Measurements from ENCODE around the gene ITGA11. TPM values are rescaled to one million over a fixed set of nuclear protein-coding genes. Genes with fewer than 3 reads are reported as not detected.

The ITGA11 gene
- total RNA-seq, 1 donor from 2014 or later: 0.28 TPM

GRCh38 chr15:68318931-68319909 lies 112.7 kb downstream of the ITGA11 start:
- no peaks in the 10 kb centered on the region for H3K9me3 Mint-ChIP-seq (ENCODE audit: unreplicated experiment)
- no peak overlapping the region for H3K27ac Mint-ChIP-seq (ENCODE audit: unreplicated experiment)
- TF ChIP-seq, protein P1, sequence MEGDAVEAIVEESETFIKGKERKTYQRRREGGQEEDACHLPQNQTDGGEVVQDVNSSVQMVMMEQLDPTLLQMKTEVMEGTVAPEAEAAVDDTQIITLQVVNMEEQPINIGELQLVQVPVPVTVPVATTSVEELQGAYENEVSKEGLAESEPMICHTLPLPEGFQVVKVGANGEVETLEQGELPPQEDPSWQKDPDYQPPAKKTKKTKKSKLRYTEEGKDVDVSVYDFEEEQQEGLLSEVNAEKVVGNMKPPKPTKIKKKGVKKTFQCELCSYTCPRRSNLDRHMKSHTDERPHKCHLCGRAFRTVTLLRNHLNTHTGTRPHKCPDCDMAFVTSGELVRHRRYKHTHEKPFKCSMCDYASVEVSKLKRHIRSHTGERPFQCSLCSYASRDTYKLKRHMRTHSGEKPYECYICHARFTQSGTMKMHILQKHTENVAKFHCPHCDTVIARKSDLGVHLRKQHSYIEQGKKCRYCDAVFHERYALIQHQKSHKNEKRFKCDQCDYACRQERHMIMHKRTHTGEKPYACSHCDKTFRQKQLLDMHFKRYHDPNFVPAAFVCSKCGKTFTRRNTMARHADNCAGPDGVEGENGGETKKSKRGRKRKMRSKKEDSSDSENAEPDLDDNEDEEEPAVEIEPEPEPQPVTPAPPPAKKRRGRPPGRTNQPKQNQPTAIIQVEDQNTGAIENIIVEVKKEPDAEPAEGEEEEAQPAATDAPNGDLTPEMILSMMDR (IDR thresholded peaks at IDR 0.05; ENCODE audit: unreplicated experiment): no peak
- no peak overlapping the region for H3K4me3 Mint-ChIP-seq (ENCODE audit: unreplicated experiment)
- no peak for DNase-seq (ENCODE audit: low spot score)
- H3K36me3 Mint-ChIP-seq (ENCODE audit: low read depth, unreplicated experiment): peaks cover 3% of the 10 kb centered on the region
- peaks cover 7% of the 10 kb centered on the region for H3K4me1 Mint-ChIP-seq (ENCODE audit: unreplicated experiment)
- peaks cover 4% of the 10 kb centered on the region for H3K27me3 Mint-ChIP-seq (ENCODE audit: unreplicated experiment)

DNA sequence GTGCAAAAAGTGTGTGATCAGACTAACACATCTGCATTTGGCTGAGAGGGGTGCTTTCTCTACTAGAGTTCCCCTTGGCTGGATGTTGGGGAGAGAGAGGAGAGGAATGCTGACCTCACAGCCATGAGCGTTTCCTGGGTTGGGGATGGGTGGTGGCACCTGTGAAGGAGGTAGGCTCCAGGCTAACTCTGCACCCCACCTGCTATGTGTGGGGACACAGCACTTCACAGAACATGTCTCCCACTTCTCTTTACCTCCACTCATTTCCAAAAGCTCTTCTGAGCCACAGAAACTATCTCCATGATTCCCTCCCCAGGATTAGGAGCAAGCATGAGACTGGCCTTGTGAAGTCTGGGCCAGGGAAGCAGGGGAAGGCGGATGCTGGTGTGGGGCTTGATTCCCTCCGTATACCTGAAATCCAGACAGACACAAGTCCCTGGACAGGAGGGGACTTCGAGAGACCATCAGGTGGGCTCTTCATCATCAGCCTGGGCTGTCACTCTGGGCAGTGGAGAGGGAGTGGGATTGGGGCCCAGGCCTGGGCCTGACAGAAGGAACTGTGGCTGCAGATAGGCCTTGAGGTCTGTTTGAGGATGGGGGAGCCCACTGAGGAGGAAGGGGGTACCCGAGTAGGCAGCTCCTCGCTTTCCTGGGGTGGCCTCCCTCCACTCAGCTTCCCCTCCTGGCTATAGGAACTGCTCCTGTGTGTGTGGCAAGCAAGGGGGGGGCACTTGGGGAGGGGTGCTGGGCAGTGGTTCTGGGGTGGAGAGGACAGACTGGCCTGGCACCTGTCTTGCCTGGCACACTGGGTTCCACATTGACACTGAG lies 113.7 kb downstream of the ITGA11 start:
- peaks cover 4% of the 10 kb centered on the region for H3K4me1 Mint-ChIP-seq (ENCODE audit: unreplicated experiment)
- H3K4me3 Mint-ChIP-seq (ENCODE audit: unreplicated experiment): no peak overlapping the region
- H3K9me3 Mint-ChIP-seq (ENCODE audit: unreplicated experiment): no peaks in the 10 kb centered on the region
- peaks cover 3% of the 10 kb centered on the region for H3K36me3 Mint-ChIP-seq (ENCODE audit: low read depth, unreplicated experiment)
- H3K27ac Mint-ChIP-seq (ENCODE audit: unreplicated experiment): no peak overlapping the region
- no peak for DNase-seq (ENCODE audit: low spot score)
- TF ChIP-seq, protein P1 (IDR thresholded peaks at IDR 0.05; ENCODE audit: unreplicated experiment): no peak
- H3K27me3 Mint-ChIP-seq (ENCODE audit: unreplicated experiment): peaks cover 9% of the 10 kb centered on the region

DNA sequence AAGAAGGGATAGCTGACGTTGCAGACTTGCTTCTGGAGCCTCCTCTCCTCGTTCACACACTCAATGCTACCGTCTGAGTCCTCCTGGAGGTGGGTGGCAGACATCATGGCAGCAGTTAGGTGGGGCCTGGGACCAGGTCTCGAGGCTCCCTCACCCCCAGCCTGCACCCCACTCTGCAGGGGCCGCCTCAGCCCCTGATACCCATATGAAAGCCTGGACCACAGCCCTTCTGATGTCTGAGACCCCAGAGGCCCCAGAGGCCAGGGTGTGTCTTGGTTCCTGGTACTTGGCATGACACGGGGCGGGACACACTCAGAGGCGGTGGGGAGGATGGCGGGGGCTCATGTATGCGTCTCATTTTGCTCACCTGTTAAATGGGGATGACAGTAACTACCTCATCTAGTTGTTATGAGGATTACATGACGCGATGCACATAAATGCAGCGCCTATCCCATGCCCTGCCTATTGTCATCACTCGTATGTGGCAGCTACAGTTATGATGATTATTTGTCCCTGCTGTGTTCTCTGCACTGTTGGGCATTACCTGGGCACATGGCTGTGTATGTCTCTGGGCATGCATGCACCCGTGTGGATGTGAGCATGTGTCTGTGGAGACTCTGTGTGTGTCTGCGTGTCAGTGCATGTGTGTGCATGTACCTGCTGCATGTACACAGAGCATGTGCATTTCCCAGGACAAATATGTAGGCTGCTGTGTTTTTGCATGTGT lies 114.5 kb downstream of the ITGA11 start:
- Mint-ChIP-seq H3K36me3 (ENCODE audit: low read depth, unreplicated experiment) (peaks cover 3% of the 10 kb centered on the region), H3K27me3 (ENCODE audit: unreplicated experiment) (peaks cover 9% of the 10 kb centered on the region), H3K4me1 (ENCODE audit: unreplicated experiment) (peaks cover 4% of the 10 kb centered on the region), H3K9me3 (ENCODE audit: unreplicated experiment) (no peaks in the 10 kb centered on the region), H3K4me3 (ENCODE audit: unreplicated experiment) (no peak overlapping the region), H3K27ac (ENCODE audit: unreplicated experiment) (no peak overlapping the region)
- DNase-seq (ENCODE audit: low spot score): no peak
- TF ChIP-seq, protein P1 (IDR thresholded peaks at IDR 0.05; ENCODE audit: unreplicated experiment): no peak

DNA sequence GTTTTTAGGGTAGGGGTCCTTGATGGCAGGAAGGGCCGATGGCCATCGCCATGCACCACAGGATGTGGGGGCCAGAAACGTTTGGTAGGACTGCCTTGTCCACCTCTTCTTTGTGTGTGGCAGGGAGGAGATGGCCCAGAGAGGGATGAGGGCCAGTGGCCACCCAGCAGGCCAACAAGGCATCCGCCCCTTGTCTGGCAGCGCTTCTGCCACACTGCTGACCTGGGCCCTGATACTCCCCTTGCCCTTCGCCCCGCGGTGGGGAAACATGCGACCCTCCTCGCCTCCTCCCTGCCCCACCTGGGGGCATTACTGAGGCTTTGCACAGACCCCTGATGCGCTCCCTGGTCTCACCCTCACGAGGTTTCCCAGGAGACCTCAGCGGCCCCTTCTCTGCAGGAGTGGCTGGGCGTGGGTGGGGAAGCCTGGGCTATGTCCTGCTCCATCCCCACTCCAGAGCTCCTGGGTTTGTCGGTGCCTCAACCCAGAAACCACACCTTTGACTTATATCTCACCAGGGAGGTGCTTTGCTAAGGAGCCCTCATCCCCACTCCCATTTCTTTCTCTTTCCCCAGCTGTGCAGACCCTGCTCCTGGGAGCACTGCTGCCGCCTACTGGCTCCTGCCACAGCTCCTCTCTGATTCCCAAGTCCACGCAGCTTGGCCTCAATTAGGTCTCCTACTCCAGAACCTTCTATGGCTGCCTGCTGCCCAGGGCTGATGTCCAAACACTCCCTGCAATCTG lies 115.7 kb downstream of the ITGA11 start:
- Mint-ChIP-seq H3K27ac (ENCODE audit: unreplicated experiment) (no peak overlapping the region), H3K4me3 (ENCODE audit: unreplicated experiment) (peak overlapping the region; percentile 57), H3K9me3 (ENCODE audit: unreplicated experiment) (no peaks in the 10 kb centered on the region), H3K4me1 (ENCODE audit: unreplicated experiment) (no peaks in the 10 kb centered on the region), H3K36me3 (ENCODE audit: low read depth, unreplicated experiment) (peaks cover 3% of the 10 kb centered on the region), H3K27me3 (ENCODE audit: unreplicated experiment) (peaks cover 7% of the 10 kb centered on the region)
- TF ChIP-seq, protein P1 (IDR thresholded peaks at IDR 0.05; ENCODE audit: unreplicated experiment): no peak
- peak; percentile 39 for DNase-seq (ENCODE audit: low spot score)

Measured in endothelial cell (in vitro differentiated cells).